ENCODE results near the gene EME1. TPM values are rescaled to one million over a fixed set of nuclear protein-coding genes. Genes with fewer than 3 reads are reported as not detected.
A peak's percentile ranks its signal among the peaks of the same experiment; 100 is the strongest.

EME1 gene
- polyA plus RNA-seq, 1 of the 3 experiments (the other 2 are of a cell fraction) = 16.9 TPM

DNA sequence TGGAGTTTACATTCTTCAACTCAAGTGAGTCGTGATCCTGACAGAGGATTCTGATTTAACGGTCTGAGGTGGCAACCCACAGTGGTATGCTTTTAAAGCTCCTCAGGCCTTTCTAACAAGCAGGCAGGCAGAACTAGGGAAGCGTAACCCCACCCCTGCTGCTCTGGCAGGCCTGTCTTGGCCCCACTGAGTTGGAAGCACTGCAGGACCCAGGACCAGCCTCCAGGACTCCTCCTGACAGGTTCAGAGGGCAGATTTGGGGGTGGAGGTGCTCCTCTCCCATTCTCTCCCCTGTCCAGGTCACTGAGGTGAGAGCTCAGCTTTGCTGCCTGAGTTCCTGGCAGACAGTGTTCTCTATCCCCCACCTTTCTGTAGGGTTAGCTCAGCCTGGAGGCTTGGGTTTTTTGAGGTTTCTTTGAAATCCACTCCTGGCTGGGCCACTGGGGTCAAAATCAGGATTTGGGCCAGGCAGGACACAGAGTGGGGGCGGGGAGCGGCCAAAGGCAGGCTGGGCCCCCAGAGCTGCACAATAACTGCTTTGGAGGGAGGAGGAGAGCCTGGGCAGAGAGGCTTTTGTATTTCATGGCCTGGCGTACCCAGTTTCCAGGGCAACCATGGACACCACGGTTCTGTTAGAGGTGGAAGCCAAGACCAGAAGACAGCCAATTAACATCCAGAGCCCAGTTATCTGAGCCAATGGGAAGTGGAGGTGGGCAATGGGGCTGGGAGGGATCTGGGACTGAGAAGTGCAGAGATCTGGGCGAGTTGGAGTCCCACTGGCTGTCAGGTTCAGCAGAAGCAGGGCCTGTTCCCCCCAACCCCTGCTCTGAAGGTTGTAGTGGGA lies 9.6 kb upstream of the EME1 start:
- Histone ChIP-seq H3K9ac (no peak overlapping the region), H3F3A (replicated peaks; ENCODE audit: insufficient read depth) (peaks cover 21% of the 10 kb centered on the region), H3K27me3 (ENCODE audit: insufficient read depth) (no peaks in the 10 kb centered on the region), H3K4me1 (ENCODE audit: control insufficient read depth in 1 of 2, insufficient read depth in 2 of 2, low read depth in 1 of 2, low read length in 1 of 2) (peaks cover 9 to 25% of the 10 kb centered on the region in 2 experiments; a peak in 2 of 4 replicates), H3K9me3 (no peaks in the 10 kb centered on the region), H3K79me2 (ENCODE audit: insufficient read depth) (no peaks in the 10 kb centered on the region), H3K4me2 (no peak overlapping the region), H3K9me2 (no peaks in the 10 kb centered on the region), H3K27ac (ENCODE audit: low read depth in 2 of 2, low read length in 1 of 2) (peak overlapping the region; percentile 18 to 24), H2AFZ (ENCODE audit: low read depth) (no peak overlapping the region), H3K4me3 (ENCODE audit: low read depth in 2 of 2, low read length in 1 of 2) (no peak overlapping the region), H4K20me1 (ENCODE audit: insufficient read depth) (no peaks in the 10 kb centered on the region), H3K36me3 (replicated peaks in 1 of 2; ENCODE audit: control insufficient read depth in 1 of 2, insufficient read depth in 2 of 2, low read length in 1 of 2) (peaks cover 18 to 60% of the 10 kb centered on the region in 2 experiments)
- 76% methylated on average over 8 of the region's 8 CpGs for WGBS (ENCODE audit: low lambda C conversion rate)
- POLR2A ChIA-PET = interaction anchor here (0.8 to 3.2 kb wide), 5 partner anchors 8 to 22 kb away, joined by 3 to 18 read pairs (median 4); partner anchors contain the start of gene XYLT2
- CTCF ChIA-PET = interaction anchor here (0.7 to 4.0 kb wide), 23 partner anchors 9 to 202 kb away, joined by 3 to 56 read pairs (median 7); partner anchors contain the start of genes ACSF2, CHAD, EME1 and LRRC59
- peak; percentile 82 for DNase-seq
- peak; percentile 63; the same call in 1 of the 2 replicates for TF ChIP-seq RFX5 (IDR thresholded peaks at IDR 0.05; ENCODE audit: low read length)
- TF ChIP-seq MXI1 (IDR thresholded peaks at IDR 0.05; ENCODE audit: low read depth, low read length) = 0 out of 2 replicates have a peak, but pooled peaks have one; percentile 32
- TF ChIP-seq TAF1 (IDR thresholded peaks at IDR 0.05; ENCODE audit: borderline replicate concordance, low read depth, low read length) = no peak

DNA sequence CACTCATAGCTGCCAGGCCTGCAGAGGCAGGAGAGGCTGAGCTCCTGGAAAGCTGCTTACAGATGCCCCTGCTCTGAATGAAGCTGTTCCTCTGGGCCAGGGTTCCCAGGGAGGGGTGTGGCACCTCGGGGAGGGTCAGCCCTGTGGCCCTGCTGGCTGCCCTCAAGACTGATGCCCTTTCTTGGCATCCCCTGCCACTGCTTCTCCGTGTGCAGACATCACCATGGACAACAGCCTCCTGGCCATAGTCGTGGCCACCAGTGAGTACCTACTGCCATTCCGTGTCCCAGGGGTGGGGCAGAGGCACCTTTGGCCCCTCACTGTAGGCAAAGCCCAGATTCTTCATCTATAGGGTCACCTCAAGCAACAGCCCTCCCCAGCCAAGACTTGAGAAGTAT lies 9.0 kb upstream of the EME1 start:
- Histone ChIP-seq H3K9me3 (no peaks in the 10 kb centered on the region), H3K36me3 (replicated peaks in 1 of 2; ENCODE audit: control insufficient read depth in 1 of 2, insufficient read depth in 2 of 2, low read length in 1 of 2) (peaks cover 18 to 60% of the 10 kb centered on the region in 2 experiments), H3K4me2 (no peak overlapping the region), H3K9ac (no peak overlapping the region), H4K20me1 (ENCODE audit: insufficient read depth) (no peaks in the 10 kb centered on the region), H3K27me3 (ENCODE audit: insufficient read depth) (no peaks in the 10 kb centered on the region), H3K4me3 (ENCODE audit: low read depth in 2 of 2, low read length in 1 of 2) (no peak overlapping the region), H3K4me1 (ENCODE audit: control insufficient read depth in 1 of 2, insufficient read depth in 2 of 2, low read depth in 1 of 2, low read length in 1 of 2) (peaks cover 9 to 25% of the 10 kb centered on the region in 2 experiments; a peak in 2 of 4 replicates), H3K79me2 (ENCODE audit: insufficient read depth) (no peaks in the 10 kb centered on the region), H3K9me2 (no peaks in the 10 kb centered on the region), H3F3A (replicated peaks; ENCODE audit: insufficient read depth) (peaks cover 21% of the 10 kb centered on the region), H2AFZ (ENCODE audit: low read depth) (no peak overlapping the region), H3K27ac (ENCODE audit: low read depth in 2 of 2, low read length in 1 of 2) (peak overlapping the region; percentile 9 to 24; a peak in 3 of 4 replicates)
- TF ChIP-seq TCF12 (IDR thresholded peaks at IDR 0.05) (no peak), RAD21 (IDR thresholded peaks at IDR 0.05; ENCODE audit: low read length) (no peak), JUND (IDR thresholded peaks at IDR 0.05) (no peak), FOXJ3 (CRISPR knock-in tag; IDR thresholded peaks at IDR 0.05) (no peak), CHD2 (IDR thresholded peaks at IDR 0.05; ENCODE audit: low read length, partially characterized antibody) (no peak), MEF2A (IDR thresholded peaks at IDR 0.05; ENCODE audit: borderline replicate concordance, low read depth) (no peak), POLR2AphosphoS5 (IDR thresholded peaks at IDR 0.05; ENCODE audit: low read depth, low read length) (no peak; the same call in 1 of the 2 replicates)
- TF ChIP-seq, protein P1, sequence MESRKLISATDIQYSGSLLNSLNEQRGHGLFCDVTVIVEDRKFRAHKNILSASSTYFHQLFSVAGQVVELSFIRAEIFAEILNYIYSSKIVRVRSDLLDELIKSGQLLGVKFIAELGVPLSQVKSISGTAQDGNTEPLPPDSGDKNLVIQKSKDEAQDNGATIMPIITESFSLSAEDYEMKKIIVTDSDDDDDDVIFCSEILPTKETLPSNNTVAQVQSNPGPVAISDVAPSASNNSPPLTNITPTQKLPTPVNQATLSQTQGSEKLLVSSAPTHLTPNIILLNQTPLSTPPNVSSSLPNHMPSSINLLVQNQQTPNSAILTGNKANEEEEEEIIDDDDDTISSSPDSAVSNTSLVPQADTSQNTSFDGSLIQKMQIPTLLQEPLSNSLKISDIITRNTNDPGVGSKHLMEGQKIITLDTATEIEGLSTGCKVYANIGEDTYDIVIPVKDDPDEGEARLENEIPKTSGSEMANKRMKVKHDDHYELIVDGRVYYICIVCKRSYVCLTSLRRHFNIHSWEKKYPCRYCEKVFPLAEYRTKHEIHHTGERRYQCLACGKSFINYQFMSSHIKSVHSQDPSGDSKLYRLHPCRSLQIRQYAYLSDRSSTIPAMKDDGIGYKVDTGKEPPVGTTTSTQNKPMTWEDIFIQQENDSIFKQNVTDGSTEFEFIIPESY (IDR thresholded peaks at IDR 0.05; ENCODE audit: borderline replicate concordance, low read depth) = no peak
- no peak for DNase-seq
- POLR2A ChIA-PET = interaction anchor here (0.8 to 1.0 kb wide), 2 partner anchors 12 to 13 kb away, joined by 3 to 4 read pairs; no protein-coding TSS in a partner anchor
- CTCF ChIA-PET = interaction anchor here (3.0 to 4.0 kb wide), 5 partner anchors 10 to 33 kb away, joined by 20 to 56 read pairs (median 51); partner anchors contain the start of genes EME1, LRRC59, MRPL27 and XYLT2
- WGBS (ENCODE audit: low lambda C conversion rate) = no CpG with 5 or more reads among the region's 4 CpGs
